Right lobe of liver (tissue), 6 donors: ENCODE results near the gene C17orf107. TPM values are rescaled to one million over a fixed set of nuclear protein-coding genes. Genes with fewer than 3 reads are reported as not detected.
A peak's percentile ranks its signal among the peaks of the same experiment; 100 is the strongest.

Source experiments
- ATAC-seq, 4 donors: fragments of 200-7000 bp; cut with Tn5 transposase; one replicate each; pipeline ENCODE4 v1.9.1; 2020; ENCODE audit warnings: mild to moderate bottlenecking in 4 of 4, moderate library complexity in 4 of 4
- DNase-seq, 3 donors: peaks; one replicate each; pipeline ENCODE4 v3.0.0-alpha.2; 2020
- H3K27ac ChIP-seq, 3 donors: fragments of 200-600 bp; one replicate each; pipeline ENCODE4 v1.8.0; 2022
- H3K27me3 ChIP-seq, 2 donors: fragments of 200-600 bp; one replicate each; pipeline ENCODE4 v1.8.0; 2022
- H3K36me3 ChIP-seq, 4 donors: fragments of 200-600 bp; sonication (generic) in 1 of 4; one replicate each; pipeline versions ENCODE4 v1.5.1 to v1.8.0; 2017 to 2022; ENCODE audit warnings: control low read depth in 1 of 4
- H3K4me1 ChIP-seq, 4 donors: fragments of 200-600 bp; sonication (generic) in 1 of 4; one replicate each; pipeline versions ENCODE4 v1.5.1 to v1.8.0; 2017 to 2022; ENCODE audit warnings: control low read depth in 1 of 4
- H3K4me3 ChIP-seq, 3 donors: fragments of 200-600 bp; one replicate each; pipeline ENCODE4 v1.8.0; 2022
- H3K9me3 ChIP-seq, 4 donors: fragments of 200-600 bp; sonication (generic) in 1 of 4; one replicate each; pipeline versions ENCODE4 v1.5.1 to v1.8.0; 2017 to 2022; ENCODE audit warnings: control low read depth in 1 of 4
- CTCF ChIP-seq, 4 donors: fragments of 200-600 bp in 3 of 4; fragments of 450-650 bp in 1 of 4; IDR thresholded peaks; one replicate each; pipeline versions ENCODE4 v1.5.1 to v1.8.0; 2016 to 2022; ENCODE audit warnings: antibody characterized with exemption in 4 of 4, mild to moderate bottlenecking in 2 of 4
- POLR2A ChIP-seq: fragments of 450-650 bp; IDR thresholded peaks from one replicate; pipeline ENCODE4 v1.6.1; 2017; ENCODE audit warnings: antibody characterized with exemption, mild to moderate bottlenecking
- WGBS: methylation state at CpG from one replicate; pipeline ENCODE4 v1.1.6; 2018; ENCODE audit warnings: low coverage, low lambda C conversion rate; ENCODE audit not compliant: insufficient coverage; ENCODE audit errors: missing lambda C conversion rate; 5-methylcytosine and 5-hydroxymethylcytosine counted together
- intact Hi-C, 2 donors: fragments of 100-400 bp; cut with DNase I; formaldehyde crosslinking; loops; one replicate each; pipeline versions ENCODE4 v1.11.2 to v1.14.1; 2022
- total RNA-seq, 6 experiments: library from RNA; depleted of rRNA in 2 of 6; stranded (reverse); fragments of >200 nt in 2 of 6; fragmentation: NEBNext Ultra II Directional in 3 of 6; extraction: Animal tissue kit (Norgen Biotek cat#: 25700) in 3 of 6; gene quantifications; one replicate each; pipeline versions ENCODE4 v1.1.0 to v1.2.4, GENCODE V29; 2016 to 2023
- donor health status: DM: no; HTN: yes; CAD: no.
- donor health status: DM: no; HTN: no; CAD: no.
- donor health status: DM: no; HTN: no; CAD: no.
- donor health status: DM: no; HTN: yes; CAD: no.
- donor health status: DM: no; HTN: yes; CAD: no.

C17orf107 gene
- total RNA-seq, 6 experiments from 2014 or later: 1.6 to 4.0 (median 3.2) TPM

DNA sequence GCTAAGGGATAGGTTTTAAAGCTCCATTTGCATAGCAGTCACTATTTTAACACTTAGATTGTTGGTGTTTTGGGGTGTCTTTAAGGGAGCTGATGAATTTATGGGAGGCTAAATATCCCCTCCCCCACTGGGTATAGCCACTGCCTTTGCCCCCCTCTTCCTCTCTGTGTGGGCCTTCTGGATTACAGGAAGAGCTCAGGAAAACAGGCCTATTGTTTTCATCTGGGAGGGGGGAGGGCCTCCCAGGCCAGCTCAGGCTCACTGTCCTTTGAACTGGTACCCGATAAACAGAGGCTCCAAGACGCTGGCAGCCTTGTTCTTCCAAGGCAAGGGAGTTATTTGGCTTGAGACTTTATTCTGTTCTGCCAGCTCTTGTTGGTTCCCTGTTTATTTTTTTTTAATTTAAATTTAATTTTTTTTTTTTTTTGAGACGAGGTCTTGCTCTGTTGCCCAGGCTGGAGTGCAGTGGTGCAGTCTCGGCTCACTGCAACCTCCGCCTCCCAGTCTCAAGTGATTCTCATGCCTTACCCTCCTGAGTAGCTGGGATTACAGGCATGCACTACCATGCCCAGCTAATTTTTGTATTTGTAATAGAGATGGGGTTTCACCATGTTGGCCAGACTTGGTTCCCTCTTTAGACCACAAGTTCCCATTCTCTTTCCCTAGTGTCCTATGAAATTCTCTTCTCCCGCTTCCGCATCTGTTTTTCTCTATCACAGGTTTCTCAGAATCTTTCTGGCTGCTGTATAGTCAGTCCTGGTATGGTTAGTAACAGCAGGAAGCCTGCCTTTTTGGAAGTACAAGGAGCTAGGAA lies 41.1 kb upstream of the C17orf107 start:
- no peak for DNase-seq
- Histone ChIP-seq H3K27ac (peak overlapping the region; percentile 9 to 40 (median 17)), H3K36me3 (no peaks in the 10 kb centered on the region), H3K9me3 (no peaks in the 10 kb centered on the region), H3K27me3 (no peaks in the 10 kb centered on the region), H3K4me3 (no peak overlapping the region), H3K4me1 (no peaks in the 10 kb centered on the region)
- intact Hi-C loops: no loop called here
- ATAC-seq: peak; percentile 62 to 79 (median 72)
- no peak for TF ChIP-seq CTCF (IDR thresholded peaks at IDR 0.05)
- TF ChIP-seq POLR2A: no peak
- 62% methylated on average over 6 of the region's 7 CpGs for WGBS

DNA sequence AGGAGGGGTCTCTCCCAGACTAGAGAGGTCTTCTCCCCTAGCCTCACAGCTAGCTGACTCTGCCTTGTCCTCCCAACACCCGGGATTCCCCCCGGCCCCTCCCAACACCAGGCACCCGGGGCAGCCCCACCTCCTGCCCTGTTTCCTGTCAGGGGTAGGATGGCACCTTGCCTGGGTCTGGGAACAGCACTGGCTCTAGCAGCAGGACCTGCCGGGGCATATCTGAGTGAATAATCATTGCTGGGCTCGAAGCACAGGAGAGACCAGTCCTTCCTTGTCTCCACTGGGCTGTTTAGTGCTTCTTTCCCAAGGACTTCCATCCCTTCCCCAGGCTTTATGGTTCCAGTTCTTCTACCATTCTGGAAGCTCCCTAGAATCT lies 40.5 kb upstream of the C17orf107 start:
- Histone ChIP-seq H3K36me3 (no peaks in the 10 kb centered on the region), H3K4me1 (no peaks in the 10 kb centered on the region)
- ATAC-seq: peak; percentile 39 to 74 (median 51)

GRCh38 chr17:4859816-4860625 lies 39.3 kb upstream of the C17orf107 start:
- H3K36me3 ChIP-seq: no peaks in the 10 kb centered on the region
- DNase-seq: no peak
- TF ChIP-seq CTCF (IDR thresholded peaks at IDR 0.05) (no peak), POLR2A (no peak)
- H3K9me3 ChIP-seq: no peaks in the 10 kb centered on the region
- intact Hi-C loops: no loop called here
- no peaks in the 10 kb centered on the region for H3K27me3 ChIP-seq
- WGBS: 89% methylated on average over 27 of the region's 32 CpGs
- ATAC-seq: no peak
- H3K4me3 ChIP-seq: no peak overlapping the region
- no peak overlapping the region for H3K27ac ChIP-seq
- H3K4me1 ChIP-seq: no peaks in the 10 kb centered on the region

More for the DNA sequence above, 40.5 kb upstream of the C17orf107 start:
- DNase-seq: peak in 1 of 3 donors; percentile 52
- TF ChIP-seq POLR2A (no peak), CTCF (IDR thresholded peaks at IDR 0.05) (no peak)
- H3K27ac ChIP-seq: peak overlapping the region; percentile 9 to 40 (median 17)
- no peaks in the 10 kb centered on the region for H3K27me3 ChIP-seq
- H3K4me3 ChIP-seq: no peak overlapping the region
- 40% methylated on average over 5 of the region's 5 CpGs for WGBS
- no peaks in the 10 kb centered on the region for H3K9me3 ChIP-seq
- intact Hi-C loops: no loop called here

GRCh38 chr17:4860651-4861050 lies 38.7 kb upstream of the C17orf107 start:
- Histone ChIP-seq H3K9me3 (no peaks in the 10 kb centered on the region), H3K27ac (no peak overlapping the region), H3K36me3 (no peaks in the 10 kb centered on the region), H3K4me1 (no peaks in the 10 kb centered on the region), H3K27me3 (no peaks in the 10 kb centered on the region), H3K4me3 (no peak overlapping the region)
- TF ChIP-seq CTCF (IDR thresholded peaks at IDR 0.05) (no peak), POLR2A (no peak)
- 86% methylated on average over 5 of the region's 9 CpGs for WGBS
- no peak for ATAC-seq
- no peak for DNase-seq
- intact Hi-C loops: no loop called here
